DOHH2 (cell line): ENCODE data around the gene SYNGAP1.
"Not testable (repeated sequence)": the region's sequence is repeated elsewhere in the genome, so short reads cannot be mapped to it uniquely, and the experiment has no call there.

Experiments
- H3F3A ChIP-seq: fragments of 200-600 bp; sonication (generic), shearing (Covaris generic); 2 replicates; pipeline ENCODE4 v1.6.0; 2016; ENCODE audit warnings: antibody characterized with exemption, mild to moderate bottlenecking; ENCODE audit not compliant: control insufficient read depth, insufficient read depth
- H3K27ac ChIP-seq: fragments of 200-600 bp; sonication (generic); 2 replicates; pipeline ENCODE4 v1.5.1; 2014; ENCODE audit warnings: low read depth, mild to moderate bottlenecking, low read length, moderate library complexity
- H3K27me3 ChIP-seq: fragments of 200-600 bp; sonication (generic); 2 replicates; pipeline ENCODE4 v1.6.1; 2014; ENCODE audit warnings: mild to moderate bottlenecking, low read length, mixed read lengths; ENCODE audit not compliant: control insufficient read depth
- H3K36me3 ChIP-seq: fragments of 200-600 bp; sonication (generic); 2 replicates; pipeline ENCODE4 v1.6.1; 2014; ENCODE audit warnings: mild to moderate bottlenecking, low read length, moderate library complexity, mixed read lengths; ENCODE audit not compliant: control insufficient read depth
- H3K4me1 ChIP-seq: fragments of 200-600 bp; sonication (generic); 2 replicates; pipeline ENCODE4 v1.6.1; 2014; ENCODE audit warnings: mild to moderate bottlenecking, low read length, mixed read lengths; ENCODE audit not compliant: control insufficient read depth
- H3K4me2 ChIP-seq: fragments of 200-600 bp; sonication (generic); 2 replicates; pipeline ENCODE4 v1.6.0; 2014; ENCODE audit warnings: mild to moderate bottlenecking, low read length, moderate library complexity
- H3K4me3 ChIP-seq: fragments of 200-600 bp; sonication (generic); 2 replicates; pipeline ENCODE4 v1.5.1; 2014; ENCODE audit warnings: mild to moderate bottlenecking, low read length, mixed read lengths
- H3K79me2 ChIP-seq: fragments of 200-600 bp; sonication (generic); 2 replicates; pipeline ENCODE4 v1.6.1; 2014; ENCODE audit warnings: mild to moderate bottlenecking, low read length, mixed read lengths; ENCODE audit not compliant: control insufficient read depth
- H3K9me2 ChIP-seq: fragments of 200-600 bp; sonication (generic); replicated peaks from 2 replicates; pipeline ENCODE4 v1.6.1; 2014; ENCODE audit warnings: mild to moderate bottlenecking, low read length, mixed read lengths; ENCODE audit not compliant: control insufficient read depth
- H3K9me3 ChIP-seq: fragments of 200-600 bp; sonication (generic); 2 replicates; pipeline ENCODE4 v1.6.1; 2014; ENCODE audit warnings: antibody characterized with exemption, low read length, mixed read lengths; ENCODE audit not compliant: control insufficient read depth, insufficient read depth
- H4K20me1 ChIP-seq: fragments of 200-600 bp; sonication (generic); 2 replicates; pipeline ENCODE4 v1.6.0; 2014; ENCODE audit warnings: low read depth, mild to moderate bottlenecking, antibody characterized with exemption, low read length, moderate library complexity; ENCODE audit not compliant: control insufficient read depth, insufficient read depth
- CTCF ChIP-seq: fragments of 200-600 bp; sonication (generic); IDR thresholded peaks from one replicate; pipeline ENCODE4 v1.5.1; 2014; ENCODE audit warnings: antibody characterized with exemption, mild to moderate bottlenecking, low read depth, low read length; ENCODE audit not compliant: poor library complexity, severe bottlenecking
- EZH2phosphoT487 ChIP-seq: fragments of 200-600 bp; sonication (generic); IDR thresholded peaks from 2 replicates; pipeline ENCODE4 v1.6.1; 2017; ENCODE audit warnings: borderline replicate concordance, mild to moderate bottlenecking, antibody characterized with exemption, low read length, moderate library complexity, mixed read lengths

SYNGAP1 gene

GRCh38 chr6:33419580-33420490, at the start of gene SYNGAP1:
Gene SYNGAP1, plus strand, starts transcription at chr6:33420065. Its CDS starts 200 bp downstream, at chr6:33420265.
- Histone ChIP-seq H3K36me3 (peaks cover 19% of the 10 kb centered on the region), H3K79me2 (peaks cover 34% of the 10 kb centered on the region), H3K9me2 (no peaks in the 10 kb centered on the region), H3K4me2 (peak within 1 kb of the TSS; percentile 87), H3K4me3 (peak within 1 kb of the TSS; percentile 74), H3K27me3 (peaks cover 5% of the 10 kb centered on the region; the same call in 1 of the 2 replicates), H4K20me1 (no peaks in the 10 kb centered on the region; the same call in 1 of the 2 replicates), H3K9me3 (no peaks in the 10 kb centered on the region), H3K4me1 (peaks cover 45% of the 10 kb centered on the region), H3K27ac (peak within 1 kb of the TSS; percentile 69), H3F3A (peaks cover 6% of the 10 kb centered on the region; the same call in 1 of the 2 replicates)
- no peak for TF ChIP-seq CTCF
- TF ChIP-seq EZH2phosphoT487 = no peak

GRCh38 chr6:33371901-33372300, 48.0 kb upstream of the SYNGAP1 start:
- not testable (repeated sequence) for H3K27me3 ChIP-seq, H3F3A ChIP-seq, H3K4me1 ChIP-seq, H4K20me1 ChIP-seq, H3K27ac ChIP-seq, H3K4me2 ChIP-seq, H3K9me3 ChIP-seq, H3K79me2 ChIP-seq, H3K36me3 ChIP-seq, H3K9me2 ChIP-seq, H3K4me3 ChIP-seq

GRCh38 chr6:33372526-33373123, 47.2 kb upstream of the SYNGAP1 start:
- Histone ChIP-seq H3K27me3 (no peaks in the 10 kb centered on the region), H3K9me3 (no peaks in the 10 kb centered on the region), H3K27ac (no peak overlapping the region), H3K9me2 (no peaks in the 10 kb centered on the region), H3K36me3 (no peaks in the 10 kb centered on the region), H3K4me3 (no peak overlapping the region), H4K20me1 (no peaks in the 10 kb centered on the region), H3K4me1 (0 out of 2 replicates have a peak, but pooled peaks cover 3% of the 10 kb centered on the region), H3K4me2 (no peak overlapping the region), H3K79me2 (no peaks in the 10 kb centered on the region), H3F3A (no peaks in the 10 kb centered on the region)
- TF ChIP-seq CTCF (no peak), EZH2phosphoT487 (no peak)
